HepG2 (cell line): ENCODE measurements around the gene ALG8. TPM values are rescaled to one million over a fixed set of nuclear protein-coding genes. Genes with fewer than 3 reads are reported as not detected.

Experiments used
- AGO1 ChIP-seq: fragments of 200-400 bp; formaldehyde crosslinking; IDR thresholded peaks from 2 replicates; pipeline ENCODE4 v1.6.1; 2017; ENCODE audit warnings: mild to moderate bottlenecking, low read depth, low read length, moderate library complexity; ENCODE audit not compliant: poor library complexity, severe bottlenecking
- BCLAF1 ChIP-seq: fragments of 450-650 bp; IDR thresholded peaks from 2 replicates; pipeline ENCODE4 v1.6.1; 2017; ENCODE audit warnings: mild to moderate bottlenecking
- CAMTA2 ChIP-seq: sonication (generic); formaldehyde crosslinking; IDR thresholded peaks from 2 replicates; pipeline ENCODE4 v1.4.0; 2020; ENCODE audit warnings: mild to moderate bottlenecking, missing genetic modification reagents, borderline replicate concordance
- GLMP ChIP-seq: sonication (generic); formaldehyde crosslinking; IDR thresholded peaks from 2 replicates; pipeline ENCODE4 v1.9.0; 2021; ENCODE audit warnings: missing genetic modification reagents, mild to moderate bottlenecking, borderline replicate concordance
- JDP2 ChIP-seq: sonication (generic); formaldehyde crosslinking; IDR thresholded peaks from 2 replicates; pipeline ENCODE4 v1.8.1; 2022; ENCODE audit warnings: missing genetic modification reagents, borderline replicate concordance
- NCOR1 ChIP-seq: fragments of 200-600 bp; sonication (generic); IDR thresholded peaks from 2 replicates; pipeline ENCODE4 v1.7.0; 2017; ENCODE audit warnings: antibody characterized with exemption, low read length, borderline replicate concordance
- PTBP1 ChIP-seq: fragments of 200-400 bp; formaldehyde crosslinking; IDR thresholded peaks from 2 replicates; pipeline ENCODE4 v1.6.1; 2018; ENCODE audit warnings: low read length, low read depth; ENCODE audit not compliant: poor library complexity, severe bottlenecking
- ZBED4 ChIP-seq: sonication (generic); formaldehyde crosslinking; IDR thresholded peaks from 2 replicates; pipeline ENCODE4 v1.4.0; 2020; ENCODE audit warnings: missing genetic modification reagents, borderline replicate concordance
- ZFP90 ChIP-seq: sonication (generic); formaldehyde crosslinking; IDR thresholded peaks from 2 replicates; pipeline ENCODE4 v1.8.0; 2022; ENCODE audit warnings: missing genetic modification reagents, mild to moderate bottlenecking, inconsistent platforms, borderline replicate concordance
- ZFYVE20 ChIP-seq: sonication (generic); formaldehyde crosslinking; IDR thresholded peaks from 2 replicates; pipeline ENCODE4 v1.8.0; 2023; ENCODE audit warnings: low read depth, mild to moderate bottlenecking, moderate library complexity, missing genetic modification reagents, borderline replicate concordance
- ZMYM2 ChIP-seq: sonication (generic); formaldehyde crosslinking; IDR thresholded peaks from 2 replicates; pipeline ENCODE4 v1.8.0; 2022; ENCODE audit warnings: mild to moderate bottlenecking, missing genetic modification reagents
- ZNF230 ChIP-seq: sonication (generic); formaldehyde crosslinking; IDR thresholded peaks from 2 replicates; pipeline ENCODE4 v1.4.0; 2020; ENCODE audit warnings: mild to moderate bottlenecking, missing genetic modification reagents
- ZNF383 ChIP-seq: sonication (generic); formaldehyde crosslinking; IDR thresholded peaks from 2 replicates; pipeline ENCODE4 v1.4.0; 2020; ENCODE audit warnings: missing genetic modification reagents, mild to moderate bottlenecking, borderline replicate concordance
- ZNF580 ChIP-seq: IDR thresholded peaks from 2 replicates; pipeline ENCODE4 v1.6.1; 2016; ENCODE audit warnings: low read depth, borderline replicate concordance
- ZNF775 ChIP-seq: sonication (generic); formaldehyde crosslinking; IDR thresholded peaks from 2 replicates; pipeline ENCODE4 v1.4.0; 2020; ENCODE audit warnings: missing genetic modification reagents, mild to moderate bottlenecking, moderate library complexity, borderline replicate concordance
- polyA plus RNA-seq, 8 experiments: library from polyadenylated mRNA; depleted of rRNA in 3 of 8; stranded (reverse) in 7 of 8; unstranded in 1 of 8; fragments of >200 nt; fragmentation: Illumina TruSeq in 4 of 8; extraction: Trizol in 4 of 8; gene quantifications; 2 replicates each; pipeline versions ENCODE4 v1.2.1 to v1.2.3, GENCODE V29; 2011 to 2016; ENCODE audit warnings: low read depth in 4 of 8, missing spikeins in 1 of 8, mixed read lengths in 1 of 8; ENCODE audit not compliant: insufficient read depth in 1 of 8
- total RNA-seq, 5 experiments: library from RNA; depleted of rRNA; stranded (reverse); fragments of >200 nt; fragmentation: Illumina TruSeq; extraction: Trizol; gene quantifications; 2 replicates each; pipeline ENCODE4 v1.2.3, GENCODE V29; 2016; ENCODE audit warnings: low read depth in 1 of 5
- TF ChIP-seq, protein P1 (sequence below): sonication (generic); formaldehyde crosslinking; IDR thresholded peaks from 2 replicates; pipeline ENCODE4 v1.8.0; 2022; ENCODE audit warnings: mild to moderate bottlenecking, missing genetic modification reagents, moderate library complexity
- TF ChIP-seq, protein P2 (sequence below): sonication (generic); formaldehyde crosslinking; IDR thresholded peaks from 2 replicates; pipeline ENCODE4 v1.5.0; 2020; ENCODE audit warnings: missing genetic modification reagents

Gene ALG8
- total and polyA plus RNA-seq, 2 of the 13 experiments (the other 11 are each of a cell fraction or from before 2014, with no cell fraction given) = 75.8 to 88.0 TPM

DNA sequence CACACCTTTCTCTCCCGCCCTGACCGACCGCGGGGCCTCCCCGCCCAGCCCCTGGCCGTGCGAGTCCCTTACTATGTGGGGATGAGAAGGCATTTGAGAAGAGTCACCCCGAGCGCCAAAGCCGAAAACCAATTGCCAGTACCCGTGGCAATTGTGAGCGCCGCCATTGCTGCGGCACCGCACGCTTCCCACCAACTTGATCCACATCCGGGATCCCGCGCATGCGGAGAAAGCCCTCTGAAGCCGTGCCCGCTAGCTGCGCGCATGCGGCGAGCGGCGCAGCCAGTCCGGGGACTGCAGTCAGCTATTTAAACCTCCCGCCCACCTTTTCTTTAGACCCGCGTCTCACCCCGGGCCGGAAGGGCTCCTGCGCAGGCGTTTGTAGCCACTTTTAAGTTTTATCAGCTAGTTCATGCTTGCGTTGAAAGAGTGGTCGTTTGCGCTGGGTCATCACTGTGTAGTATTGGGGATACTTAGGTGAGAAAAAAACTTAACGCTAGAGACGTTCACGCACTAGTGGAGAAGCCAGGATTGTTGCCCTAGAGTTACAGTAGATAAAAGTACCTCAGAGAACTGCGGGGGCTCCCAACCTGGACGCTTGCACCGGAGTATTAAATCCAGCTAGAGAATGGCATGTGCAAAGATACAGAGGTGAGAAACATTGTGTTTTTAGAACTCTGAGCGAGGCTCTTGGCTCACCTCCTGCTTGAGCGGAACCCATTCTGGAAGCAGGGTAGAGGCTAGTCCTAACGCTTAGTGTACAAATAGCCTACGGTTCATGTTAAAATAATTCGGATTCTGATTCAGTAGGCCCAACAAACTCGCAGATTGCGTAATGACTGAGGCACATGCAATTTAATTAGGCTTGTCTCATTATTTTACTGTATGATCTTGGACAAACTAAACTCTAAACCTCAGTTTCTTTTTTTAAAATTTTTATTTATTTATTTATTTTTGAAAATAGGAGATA is at the start of gene ALG8 (continued):
- TF ChIP-seq ZFP90 (CRISPR knock-in tag) (peak; percentile 75; the same call in 1 of the 2 replicates), GLMP (no peak), BCLAF1 (no peak), JDP2 (CRISPR knock-in tag) (0 out of 2 replicates have a peak, but pooled peaks have one; percentile 71), CAMTA2 (no peak), NCOR1 (no peak; the same call in 1 of the 2 replicates), ZNF775 (CRISPR knock-in tag) (no peak), AGO1 (peak; percentile 43), ZMYM2 (no peak), ZNF230 (peak; percentile 81; the same call in 1 of the 2 replicates), ZNF383 (CRISPR knock-in tag) (no peak), PTBP1 (peak; percentile 44), ZNF580 (CRISPR knock-in tag) (no peak), ZFYVE20 (peak; percentile 79; the same call in 1 of the 2 replicates), ZBED4 (CRISPR knock-in tag) (peak; percentile 42; the same call in 1 of the 2 replicates)
- TF ChIP-seq, protein P1, sequence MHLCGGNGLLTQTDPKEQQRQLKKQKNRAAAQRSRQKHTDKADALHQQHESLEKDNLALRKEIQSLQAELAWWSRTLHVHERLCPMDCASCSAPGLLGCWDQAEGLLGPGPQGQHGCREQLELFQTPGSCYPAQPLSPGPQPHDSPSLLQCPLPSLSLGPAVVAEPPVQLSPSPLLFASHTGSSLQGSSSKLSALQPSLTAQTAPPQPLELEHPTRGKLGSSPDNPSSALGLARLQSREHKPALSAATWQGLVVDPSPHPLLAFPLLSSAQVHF (CRISPR knock-in tag) = peak; percentile 86
- TF ChIP-seq, protein P2, sequence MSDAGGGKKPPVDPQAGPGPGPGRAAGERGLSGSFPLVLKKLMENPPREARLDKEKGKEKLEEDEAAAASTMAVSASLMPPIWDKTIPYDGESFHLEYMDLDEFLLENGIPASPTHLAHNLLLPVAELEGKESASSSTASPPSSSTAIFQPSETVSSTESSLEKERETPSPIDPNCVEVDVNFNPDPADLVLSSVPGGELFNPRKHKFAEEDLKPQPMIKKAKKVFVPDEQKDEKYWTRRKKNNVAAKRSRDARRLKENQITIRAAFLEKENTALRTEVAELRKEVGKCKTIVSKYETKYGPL (CRISPR knock-in tag) = no peak
